Measurements from ENCODE around the gene ENOPH1. TPM values are rescaled to one million over a fixed set of nuclear protein-coding genes. Genes with fewer than 3 reads are reported as not detected.
"Not testable (repeated sequence)": the region's sequence is repeated elsewhere in the genome, so short reads cannot be mapped to it uniquely, and the experiment has no call there.

ENOPH1 gene
- total RNA-seq, 3 donors from 2014 or later (not counting 1 experiment from before 2014, with no cell fraction given): 21.0 to 26.1 (median 25.0) TPM

GRCh38 chr4:82473621-82474164, 43.3 kb downstream of the ENOPH1 start:
- Mint-ChIP-seq H3K9me3 (no peaks in the 10 kb centered on the region), H3K27me3 (ENCODE audit: low read depth in 2 of 2) (no peaks in the 10 kb centered on the region), H3K4me3 (no peak overlapping the region), H3K27ac (no peak overlapping the region), H3K36me3 (no peaks in the 10 kb centered on the region), H3K4me1 (no peaks in the 10 kb centered on the region)
- no peak overlapping the region for H3K27ac ChIP-seq (ENCODE audit: low read length)
- DNase-seq: no peak
- no peaks in the 10 kb centered on the region for H3K4me1 ChIP-seq (ENCODE audit: control insufficient read depth, insufficient read depth, low read length)
- intact Hi-C loops (cut with micrococcal nuclease): no loop called here
- no peak for ATAC-seq
- no peaks in the 10 kb centered on the region for H3K9me3 ChIP-seq (ENCODE audit: control insufficient read depth, insufficient read depth, low read length)
- TF ChIP-seq, protein P1, sequence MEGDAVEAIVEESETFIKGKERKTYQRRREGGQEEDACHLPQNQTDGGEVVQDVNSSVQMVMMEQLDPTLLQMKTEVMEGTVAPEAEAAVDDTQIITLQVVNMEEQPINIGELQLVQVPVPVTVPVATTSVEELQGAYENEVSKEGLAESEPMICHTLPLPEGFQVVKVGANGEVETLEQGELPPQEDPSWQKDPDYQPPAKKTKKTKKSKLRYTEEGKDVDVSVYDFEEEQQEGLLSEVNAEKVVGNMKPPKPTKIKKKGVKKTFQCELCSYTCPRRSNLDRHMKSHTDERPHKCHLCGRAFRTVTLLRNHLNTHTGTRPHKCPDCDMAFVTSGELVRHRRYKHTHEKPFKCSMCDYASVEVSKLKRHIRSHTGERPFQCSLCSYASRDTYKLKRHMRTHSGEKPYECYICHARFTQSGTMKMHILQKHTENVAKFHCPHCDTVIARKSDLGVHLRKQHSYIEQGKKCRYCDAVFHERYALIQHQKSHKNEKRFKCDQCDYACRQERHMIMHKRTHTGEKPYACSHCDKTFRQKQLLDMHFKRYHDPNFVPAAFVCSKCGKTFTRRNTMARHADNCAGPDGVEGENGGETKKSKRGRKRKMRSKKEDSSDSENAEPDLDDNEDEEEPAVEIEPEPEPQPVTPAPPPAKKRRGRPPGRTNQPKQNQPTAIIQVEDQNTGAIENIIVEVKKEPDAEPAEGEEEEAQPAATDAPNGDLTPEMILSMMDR (IDR thresholded peaks at IDR 0.05): no peak
- no peaks in the 10 kb centered on the region for H3K27me3 ChIP-seq (ENCODE audit: control insufficient read depth, insufficient read depth, low read length)
- over 99% methylated on average over 15 of the region's 15 CpGs for WGBS (ENCODE audit: insufficient coverage)
- no peaks in the 10 kb centered on the region for H3K36me3 ChIP-seq (ENCODE audit: control insufficient read depth, insufficient read depth, low read length)
- no peak overlapping the region for H3K4me3 ChIP-seq (ENCODE audit: low read length)

GRCh38 chr4:82475931-82476330, 45.5 kb downstream of the ENOPH1 start:
- H3K4me1 ChIP-seq (ENCODE audit: control insufficient read depth, insufficient read depth, low read length); H3K27ac ChIP-seq (ENCODE audit: low read length); H3K9me3 ChIP-seq (ENCODE audit: control insufficient read depth, insufficient read depth, low read length); H3K36me3 Mint-ChIP-seq; intact Hi-C loops (cut with micrococcal nuclease); H3K27ac Mint-ChIP-seq; H3K9me3 Mint-ChIP-seq; DNase-seq; H3K4me3 Mint-ChIP-seq; H3K27me3 ChIP-seq (ENCODE audit: control insufficient read depth, insufficient read depth, low read length); H3K27me3 Mint-ChIP-seq (ENCODE audit: low read depth in 2 of 2); ATAC-seq; H3K4me3 ChIP-seq (ENCODE audit: low read length); H3K4me1 Mint-ChIP-seq: not testable (repeated sequence)
- 96% methylated on average over 6 of the region's 7 CpGs for WGBS (ENCODE audit: insufficient coverage)
- H3K36me3 ChIP-seq (ENCODE audit: control insufficient read depth, insufficient read depth, low read length): peaks cover 12% of the 10 kb centered on the region

GRCh38 chr4:82477469-82477868, 47.1 kb downstream of the ENOPH1 start:
- intact Hi-C loops (cut with micrococcal nuclease); H3K9me3 Mint-ChIP-seq; H3K36me3 Mint-ChIP-seq; H3K27ac Mint-ChIP-seq; ATAC-seq; H3K4me3 ChIP-seq (ENCODE audit: low read length); DNase-seq; H3K4me3 Mint-ChIP-seq; H3K27me3 Mint-ChIP-seq (ENCODE audit: low read depth in 2 of 2); H3K9me3 ChIP-seq (ENCODE audit: control insufficient read depth, insufficient read depth, low read length); H3K4me1 ChIP-seq (ENCODE audit: control insufficient read depth, insufficient read depth, low read length); H3K4me1 Mint-ChIP-seq; H3K27me3 ChIP-seq (ENCODE audit: control insufficient read depth, insufficient read depth, low read length); H3K27ac ChIP-seq (ENCODE audit: low read length): not testable (repeated sequence)
- 91% methylated on average over 9 of the region's 9 CpGs for WGBS (ENCODE audit: insufficient coverage)
- peaks cover 12% of the 10 kb centered on the region for H3K36me3 ChIP-seq (ENCODE audit: control insufficient read depth, insufficient read depth, low read length)

DNA sequence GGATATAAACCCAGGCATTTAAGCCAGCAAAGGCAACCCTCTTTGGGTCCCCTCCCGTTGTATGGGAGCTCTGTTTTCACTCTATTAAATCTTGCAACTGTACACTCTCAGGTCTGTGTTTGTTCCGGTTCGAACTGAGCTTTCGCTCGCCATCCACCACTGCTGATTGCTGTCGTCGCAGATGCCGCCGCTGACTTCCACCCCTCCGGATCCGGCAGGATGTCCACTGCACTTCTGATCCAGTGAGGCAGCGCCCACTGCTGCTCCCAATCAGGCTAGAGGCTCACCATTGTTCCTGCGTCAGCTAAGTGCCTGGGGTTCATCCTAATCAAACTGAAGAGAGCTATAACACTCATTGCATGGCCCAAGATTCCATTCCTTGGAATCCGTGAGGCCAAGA, 49.2 kb downstream of the ENOPH1 start:
- H3K9me3 Mint-ChIP-seq: no peaks in the 10 kb centered on the region

More for the DNA sequence above, 49.2 kb downstream of the ENOPH1 start:
- no peaks in the 10 kb centered on the region for H3K4me1 ChIP-seq (ENCODE audit: control insufficient read depth, insufficient read depth, low read length)
- H3K27ac ChIP-seq (ENCODE audit: low read length): no peak overlapping the region
- H3K27me3 Mint-ChIP-seq (ENCODE audit: low read depth in 2 of 2): no peaks in the 10 kb centered on the region
- 96% methylated on average over 14 of the region's 14 CpGs for WGBS (ENCODE audit: insufficient coverage)
- DNase-seq: no peak
- no peak overlapping the region for H3K4me3 Mint-ChIP-seq
- H3K4me1 Mint-ChIP-seq: no peaks in the 10 kb centered on the region
- no peaks in the 10 kb centered on the region for H3K9me3 ChIP-seq (ENCODE audit: control insufficient read depth, insufficient read depth, low read length)
- H3K4me3 ChIP-seq (ENCODE audit: low read length): no peak overlapping the region
- TF ChIP-seq, protein P1 (IDR thresholded peaks at IDR 0.05): no peak
- H3K27me3 ChIP-seq (ENCODE audit: control insufficient read depth, insufficient read depth, low read length): no peaks in the 10 kb centered on the region
- ATAC-seq: no peak
- H3K27ac Mint-ChIP-seq: no peak overlapping the region
- H3K36me3 Mint-ChIP-seq: no peaks in the 10 kb centered on the region
- H3K36me3 ChIP-seq (ENCODE audit: control insufficient read depth, insufficient read depth, low read length): peaks cover 12% of the 10 kb centered on the region
- intact Hi-C loops (cut with micrococcal nuclease): no loop called here
